ENCODE measurements around the gene DNAJC19. TPM values are rescaled to one million over a fixed set of nuclear protein-coding genes. Genes with fewer than 3 reads are reported as not detected.

Gene DNAJC19
- total RNA-seq, 1 experiment from 2014 or later, result 82.0 TPM

DNA sequence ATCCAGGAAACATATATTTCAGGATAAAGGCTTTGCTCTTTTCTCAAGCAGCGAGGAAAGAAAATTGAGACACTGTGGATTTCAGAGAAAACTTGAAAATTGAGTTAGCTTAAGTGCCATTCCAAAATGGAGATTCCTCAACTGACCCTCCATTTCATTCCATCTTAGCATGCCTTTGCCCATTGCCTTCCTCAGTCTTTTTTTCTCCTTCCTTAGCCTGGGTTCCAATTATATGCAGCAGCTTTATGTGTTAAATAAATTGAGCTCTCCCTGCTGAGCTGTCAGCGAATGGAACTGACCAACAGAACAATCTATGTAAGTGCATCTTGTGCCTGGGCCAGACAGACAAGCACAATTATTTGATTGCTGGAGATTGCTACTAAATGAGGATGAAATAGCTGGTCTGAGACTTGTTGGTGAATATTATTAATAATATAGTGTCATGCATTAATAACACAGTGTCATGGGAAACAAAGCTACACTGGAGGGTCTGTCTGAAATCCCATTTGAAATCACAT lies 6.9 kb upstream of the DNAJC19 start:
- Mint-ChIP-seq H3K27me3 (ENCODE audit: low read depth) (peaks cover 9% of the 10 kb centered on the region; the same call in 1 of the 2 replicates), H3K27ac (no peak overlapping the region), H3K4me1 (no peaks in the 10 kb centered on the region), H3K36me3 (ENCODE audit: insufficient read depth in 1 of 3, low read depth in 3 of 3) (peaks cover 0 to 7% (median 6%) of the 10 kb centered on the region in 3 experiments; a peak in 4 of 7 replicates), H3K9me3 (peaks cover 12% of the 10 kb centered on the region in 2 experiments), H3K4me3 (no peak overlapping the region)
- H3K56ac ChIP-seq (ENCODE audit: insufficient read length, low read depth, low read length), result no peak overlapping the region
- H4K5ac ChIP-seq (ENCODE audit: insufficient read length, low read depth, low read length), result no peak overlapping the region
- TF ChIP-seq, protein P1, sequence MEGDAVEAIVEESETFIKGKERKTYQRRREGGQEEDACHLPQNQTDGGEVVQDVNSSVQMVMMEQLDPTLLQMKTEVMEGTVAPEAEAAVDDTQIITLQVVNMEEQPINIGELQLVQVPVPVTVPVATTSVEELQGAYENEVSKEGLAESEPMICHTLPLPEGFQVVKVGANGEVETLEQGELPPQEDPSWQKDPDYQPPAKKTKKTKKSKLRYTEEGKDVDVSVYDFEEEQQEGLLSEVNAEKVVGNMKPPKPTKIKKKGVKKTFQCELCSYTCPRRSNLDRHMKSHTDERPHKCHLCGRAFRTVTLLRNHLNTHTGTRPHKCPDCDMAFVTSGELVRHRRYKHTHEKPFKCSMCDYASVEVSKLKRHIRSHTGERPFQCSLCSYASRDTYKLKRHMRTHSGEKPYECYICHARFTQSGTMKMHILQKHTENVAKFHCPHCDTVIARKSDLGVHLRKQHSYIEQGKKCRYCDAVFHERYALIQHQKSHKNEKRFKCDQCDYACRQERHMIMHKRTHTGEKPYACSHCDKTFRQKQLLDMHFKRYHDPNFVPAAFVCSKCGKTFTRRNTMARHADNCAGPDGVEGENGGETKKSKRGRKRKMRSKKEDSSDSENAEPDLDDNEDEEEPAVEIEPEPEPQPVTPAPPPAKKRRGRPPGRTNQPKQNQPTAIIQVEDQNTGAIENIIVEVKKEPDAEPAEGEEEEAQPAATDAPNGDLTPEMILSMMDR (conservative IDR thresholded peaks at IDR 0.05), result no peak
- H3K27me3 ChIP-seq (ENCODE audit: insufficient read depth, low read length), result no peaks in the 10 kb centered on the region
- H3T11ph ChIP-seq (ENCODE audit: low read length), result no peak overlapping the region
- H3K4ac ChIP-seq (ENCODE audit: low read depth, low read length), result no peak overlapping the region
- H3K9ac ChIP-seq (ENCODE audit: extremely low read depth, insufficient read length, low read length), result no peak overlapping the region
- no peaks in the 10 kb centered on the region for H3K79me2 ChIP-seq (ENCODE audit: insufficient read depth, low read length)
- H3K9me3 ChIP-seq (ENCODE audit: control insufficient read depth, low read depth, low read length), result no peaks in the 10 kb centered on the region
- no peak overlapping the region for H3K23ac ChIP-seq (ENCODE audit: insufficient read length, low read depth, low read length)
- no peak overlapping the region for H3K4me2 ChIP-seq (ENCODE audit: insufficient read depth, insufficient read length, low read length)
- no peak overlapping the region for H2AK5ac ChIP-seq (ENCODE audit: insufficient read length, low read length)
- H2BK5ac ChIP-seq (ENCODE audit: insufficient read length, low read length), result no peak overlapping the region
- no peak overlapping the region for H2BK12ac ChIP-seq (ENCODE audit: insufficient read length, low read depth, low read length)
- no peak overlapping the region for H3K14ac ChIP-seq (ENCODE audit: insufficient read depth, low read length)
- H3K27ac ChIP-seq (ENCODE audit: insufficient read length, low read depth, low read length), result no peak overlapping the region
- WGBS (ENCODE audit: extremely low coverage, insufficient read length, low lambda C conversion rate), result no CpG with 5 or more reads among the region's 2 CpGs
- H3K79me1 ChIP-seq (ENCODE audit: insufficient read depth, low read depth, low read length, poor library complexity, severe bottlenecking), result no peaks in the 10 kb centered on the region
- no peak overlapping the region for H2AFZ ChIP-seq (ENCODE audit: low read length)
- H2BK20ac ChIP-seq (ENCODE audit: low read depth, low read length, poor library complexity, severe bottlenecking), result no peak overlapping the region
- H3K18ac ChIP-seq (ENCODE audit: insufficient read length, low read depth, low read length), result no peak overlapping the region
- H4K8ac ChIP-seq (replicated peaks; ENCODE audit: insufficient read length, low read depth, low read length), result no peak overlapping the region
- H4K91ac ChIP-seq (ENCODE audit: insufficient read length, low read depth, low read length), result no peak overlapping the region
- no peak overlapping the region for H2BK120ac ChIP-seq (ENCODE audit: low read depth, low read length, poor library complexity, severe bottlenecking)
- no peaks in the 10 kb centered on the region for H3K23me2 ChIP-seq (ENCODE audit: insufficient read length, low read depth, low read length, poor library complexity, severe bottlenecking)
- DNase-seq, result no peak
- no peaks in the 10 kb centered on the region for H4K20me1 ChIP-seq (ENCODE audit: control insufficient read depth, insufficient read depth, insufficient read length)
- H2BK15ac ChIP-seq (ENCODE audit: low read depth, low read length), result no peak overlapping the region
- H3K4me1 ChIP-seq (ENCODE audit: insufficient read depth, low read length), result no peaks in the 10 kb centered on the region
